GM12873 (cell line): Measurements from ENCODE around the gene OFD1.

ENCODE experiments used
- CTCF ChIP-seq: IDR thresholded peaks from 2 replicates; pipeline ENCODE4 v1.5.1; 2012; ENCODE audit warnings: low read depth, mild to moderate bottlenecking, moderate library complexity, low read length, control low read depth; ENCODE audit not compliant: insufficient read depth; ENCODE audit errors: missing control alignments

OFD1 gene

DNA sequence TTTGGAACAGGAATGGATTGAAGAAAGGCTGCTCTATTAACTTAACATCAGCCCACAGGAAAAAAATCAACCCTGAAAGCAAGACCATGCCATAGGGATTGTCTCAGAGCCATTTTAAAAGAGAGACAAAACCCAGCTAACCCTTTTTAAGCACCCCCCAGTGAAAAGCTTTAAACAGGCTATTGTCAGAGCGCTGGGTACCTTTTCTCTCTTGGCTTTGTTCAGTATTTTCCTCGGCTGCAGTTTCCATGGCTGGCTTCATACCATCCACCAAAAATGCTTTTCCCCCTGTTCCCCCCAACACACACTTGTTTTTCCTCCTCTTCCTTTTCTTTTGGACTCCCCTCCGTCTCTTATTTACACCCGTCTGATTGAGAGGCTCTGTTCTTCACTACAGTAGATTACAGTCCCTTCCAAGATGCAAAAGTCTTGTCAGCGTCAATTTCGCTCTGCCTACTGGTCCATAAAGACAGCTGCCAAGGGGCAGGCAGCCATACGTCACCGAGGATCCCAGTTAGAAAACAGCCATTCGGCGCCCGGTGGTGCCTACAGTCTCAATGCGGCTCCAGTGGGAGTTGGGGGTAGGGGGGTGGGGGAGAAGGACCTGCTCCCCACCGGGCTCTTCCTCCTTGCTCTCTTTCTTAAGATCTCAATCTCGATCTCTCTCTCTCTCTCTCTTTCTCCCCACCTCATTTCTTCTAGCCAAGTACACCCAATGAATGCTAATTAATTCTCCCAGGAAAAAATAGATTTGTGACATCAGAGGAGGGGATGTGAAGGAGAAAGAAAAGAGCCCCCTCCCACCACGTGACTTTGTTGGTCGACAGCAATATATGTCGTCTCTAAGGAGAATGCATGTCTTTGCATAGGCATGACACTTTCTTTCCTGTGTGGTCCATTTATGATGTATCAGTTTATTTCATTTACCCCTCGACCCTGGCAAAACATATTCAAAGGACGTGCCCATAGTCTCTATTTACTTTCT, 82.4 kb downstream of the OFD1 start, which contains the start of gene GPM6B:
Gene GPM6B (minus strand): TSS at position 451 of the 985 bp plus-strand sequence. CDS start 189 bp downstream, at position 262.
- no peak for TF ChIP-seq CTCF
